Measurements from ENCODE around the gene MND1.

MND1 gene

GRCh38 chr4:153344131-153345011, at the start of gene MND1:
MND1 (plus strand) TSS chr4:153344688; CDS start chr4:153344738, 50 bp downstream.
- DNase-seq (ENCODE audit: low read depth in 3 of 3, low spot score in 1 of 3) = peak; percentile 70 to 92 (median 81)

GRCh38 chr4:153295131-153295755, 49.2 kb upstream of the MND1 start:
- DNase-seq (ENCODE audit: low read depth in 3 of 3, low spot score in 1 of 3) = no peak

GRCh38 chr4:153296040-153296823, 48.3 kb upstream of the MND1 start:
- no peak for DNase-seq (ENCODE audit: low read depth in 3 of 3, low spot score in 1 of 3)

- no peak for DNase-seq (ENCODE audit: low read depth in 3 of 3, low spot score in 1 of 3)
Measured at GRCh38 chr4:153297116-153297515, 47.4 kb upstream of the MND1 start.

GRCh38 chr4:153310793-153311192, 33.7 kb upstream of the MND1 start:
- no peak for DNase-seq (ENCODE audit: low read depth in 3 of 3, low spot score in 1 of 3)

- DNase-seq (ENCODE audit: low read depth in 3 of 3, low spot score in 1 of 3) = no peak
Measured at GRCh38 chr4:153314915-153315314, 29.6 kb upstream of the MND1 start.

- no peak for DNase-seq (ENCODE audit: low read depth in 3 of 3, low spot score in 1 of 3)
Measured at GRCh38 chr4:153318696-153319320, 25.7 kb upstream of the MND1 start.

GRCh38 chr4:153322791-153323190, 21.7 kb upstream of the MND1 start:
- DNase-seq (ENCODE audit: low read depth in 3 of 3, low spot score in 1 of 3) = no peak

GRCh38 chr4:153324046-153324445, 20.4 kb upstream of the MND1 start:
- no peak for DNase-seq (ENCODE audit: low read depth in 3 of 3, low spot score in 1 of 3)

GRCh38 chr4:153325558-153325957, 18.9 kb upstream of the MND1 start:
- no peak for DNase-seq (ENCODE audit: low read depth in 3 of 3, low spot score in 1 of 3)

GRCh38 chr4:153326513-153326912, 18.0 kb upstream of the MND1 start:
- DNase-seq (ENCODE audit: low read depth in 3 of 3, low spot score in 1 of 3) = no peak

- DNase-seq (ENCODE audit: low read depth in 3 of 3, low spot score in 1 of 3) = no peak
Measured at GRCh38 chr4:153327247-153327646, 17.2 kb upstream of the MND1 start.

- no peak for DNase-seq (ENCODE audit: low read depth in 3 of 3, low spot score in 1 of 3)
Measured at GRCh38 chr4:153332936-153333335, 11.6 kb upstream of the MND1 start.

- DNase-seq (ENCODE audit: low read depth in 3 of 3, low spot score in 1 of 3) = no peak
Measured at GRCh38 chr4:153333874-153334273, 10.6 kb upstream of the MND1 start.

- no peak for DNase-seq (ENCODE audit: low read depth in 3 of 3, low spot score in 1 of 3)
Measured at GRCh38 chr4:153335665-153336064, 8.8 kb upstream of the MND1 start.

- no peak for DNase-seq (ENCODE audit: low read depth in 3 of 3, low spot score in 1 of 3)
Measured at GRCh38 chr4:153337686-153338085, 6.8 kb upstream of the MND1 start.

- no peak for DNase-seq (ENCODE audit: low read depth in 3 of 3, low spot score in 1 of 3)
Measured at GRCh38 chr4:153341575-153342090, 2.9 kb upstream of the MND1 start.

- DNase-seq (ENCODE audit: low read depth in 3 of 3, low spot score in 1 of 3) = no peak
Measured at GRCh38 chr4:153342751-153343552, 1.5 kb upstream of the MND1 start.

GRCh38 chr4:153345012-153345981, 809 bp downstream of the MND1 start:
- peak; percentile 12 to 15 (median 15) for DNase-seq (ENCODE audit: low read depth in 3 of 3, low spot score in 1 of 3)

Measured in stimulated activated CD4-positive, alpha-beta T cell treated with anti-CD3 and anti-CD28 coated beads, TNF-alpha, amount 100 ng/mL, for 1 hour (primary cell).